GM19238 (cell line): ENCODE measurements around the gene MCM5.
"Not testable (repeated sequence)": the region's sequence is repeated elsewhere in the genome, so short reads cannot be mapped to it uniquely, and the experiment has no call there.

Source experiments
- DNase-seq: peaks from one replicate; pipeline ENCODE4 v3.0.0; 2011; ENCODE audit warnings: low spot score; ENCODE audit not compliant: insufficient read length

MCM5 gene

DNA sequence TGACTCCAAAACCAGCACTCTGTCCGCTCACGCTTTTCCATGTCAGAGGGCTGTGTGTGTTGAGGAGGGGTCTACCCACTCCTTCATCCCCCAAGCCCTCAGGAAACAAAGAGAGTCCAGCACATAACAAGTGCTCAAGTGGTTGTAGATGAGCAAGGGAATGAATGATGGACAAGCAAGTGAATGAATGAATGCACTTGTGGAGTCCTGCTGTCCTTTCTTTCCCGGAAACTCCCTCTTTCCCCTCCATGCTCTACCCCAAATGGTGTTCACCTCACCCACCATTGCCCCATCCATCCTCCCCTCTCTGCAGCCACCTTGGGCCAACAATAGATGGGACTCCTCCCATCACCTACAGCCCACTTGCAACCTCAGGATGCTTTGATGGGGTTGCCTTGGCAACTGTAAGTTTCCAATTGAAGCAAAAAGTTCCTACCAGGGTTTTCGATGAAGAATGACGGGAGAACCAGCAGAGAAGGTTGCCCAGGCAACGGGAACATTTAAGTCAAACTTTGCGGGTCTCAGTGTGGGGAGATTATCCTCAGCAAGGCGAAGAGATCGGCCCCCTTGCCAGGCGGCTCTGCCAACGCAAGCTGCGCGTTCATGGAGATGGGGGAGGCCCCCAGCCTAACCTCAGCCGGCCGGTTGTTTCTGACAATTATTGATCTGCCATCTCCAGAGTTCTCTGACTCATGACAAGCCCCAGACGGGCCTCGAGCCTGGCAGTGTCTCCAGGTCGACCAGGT is 51.1 kb downstream of the MCM5 start:
- no peak for DNase-seq

DNA sequence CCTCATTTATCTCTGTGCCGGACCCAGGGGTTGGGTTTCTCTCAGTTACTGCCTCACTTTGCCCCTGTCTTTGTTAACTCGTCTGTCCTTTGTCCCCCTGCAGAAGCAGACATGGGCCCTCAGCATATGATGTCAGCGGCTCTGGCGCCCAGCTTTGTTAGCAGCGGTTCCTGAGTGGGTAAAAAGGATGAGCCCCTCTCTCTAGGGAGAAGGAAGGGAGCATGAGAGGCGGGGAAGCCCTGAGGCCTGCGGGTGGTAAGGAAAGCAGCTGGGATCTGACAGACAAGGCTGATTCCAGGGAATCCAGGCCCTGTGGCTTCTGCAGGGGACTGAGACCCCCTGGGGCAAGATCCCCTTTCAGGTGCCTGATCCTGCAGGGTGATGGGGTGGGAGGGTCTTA is 51.7 kb downstream of the MCM5 start:
- DNase-seq, result no peak

- DNase-seq, result no peak
These were observed 52.4 kb downstream of the MCM5 start for GRCh38 chr22:35452351-35452781.

DNA sequence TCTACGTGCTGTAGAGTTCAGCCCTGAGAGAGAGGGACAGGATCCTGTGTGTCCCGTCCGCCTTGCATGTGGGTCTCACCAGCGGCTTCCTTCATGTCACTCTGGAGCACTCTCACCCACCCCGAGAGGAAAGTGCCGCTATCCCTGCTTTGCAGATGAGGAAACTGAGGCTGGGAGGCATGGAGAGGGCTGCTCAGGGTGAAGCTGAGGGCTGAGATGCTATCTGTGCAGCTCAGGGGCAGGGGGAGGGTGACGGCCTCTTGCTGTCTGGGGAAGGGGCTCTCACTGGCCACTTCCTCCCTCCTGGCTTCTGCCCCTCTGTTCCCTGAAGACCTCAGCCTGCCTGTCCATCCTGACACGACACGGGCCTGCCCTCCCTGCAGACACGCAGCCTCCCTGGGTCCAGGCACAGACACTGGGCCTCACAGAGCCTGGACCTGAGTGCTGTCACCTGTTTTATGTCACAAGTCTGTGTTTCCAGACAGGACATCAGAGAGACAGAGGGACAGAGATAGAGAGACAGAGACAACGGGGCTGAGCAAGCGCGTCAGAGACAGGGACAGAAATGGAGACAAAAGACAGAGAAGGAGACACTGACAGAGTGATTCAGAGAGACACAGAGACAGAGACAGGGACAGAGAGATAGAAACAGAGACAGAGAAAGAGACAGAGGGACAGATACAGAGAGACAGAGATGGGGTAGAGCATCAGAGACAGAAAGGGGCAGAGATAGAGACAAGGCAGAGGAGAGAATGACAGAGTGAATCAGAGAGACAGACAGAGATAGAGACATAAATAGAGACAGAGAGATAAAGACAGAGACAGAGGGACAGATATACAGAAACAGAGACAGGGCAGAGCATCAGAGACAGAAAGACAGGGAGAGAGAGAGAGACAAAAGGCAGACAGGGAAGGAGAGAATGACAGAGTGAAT is 53.1 kb downstream of the MCM5 start:
- DNase-seq, result no peak

GRCh38 chr22:35454416-35455054 is 54.6 kb downstream of the MCM5 start:
- DNase-seq, result no peak

DNA sequence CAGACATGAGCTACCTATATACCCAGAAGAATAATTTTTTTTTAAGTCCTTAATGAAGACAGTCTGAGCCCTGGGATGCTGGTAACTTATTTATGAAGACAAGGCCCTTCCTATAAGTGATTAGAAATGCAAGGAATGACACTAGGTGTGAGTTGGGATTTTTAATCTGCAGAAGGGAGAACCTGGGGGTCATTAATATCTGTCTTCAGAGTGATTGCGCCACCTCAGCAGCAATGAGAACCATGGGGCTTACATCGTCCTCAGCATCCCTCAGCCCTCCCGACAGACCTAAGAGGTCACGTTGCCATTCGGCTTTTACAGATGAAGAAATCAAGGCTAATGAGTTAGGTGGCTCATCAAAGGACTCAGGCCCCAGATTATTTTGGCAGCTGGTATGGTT is 55.6 kb downstream of the MCM5 start:
- DNase-seq, result no peak

DNA sequence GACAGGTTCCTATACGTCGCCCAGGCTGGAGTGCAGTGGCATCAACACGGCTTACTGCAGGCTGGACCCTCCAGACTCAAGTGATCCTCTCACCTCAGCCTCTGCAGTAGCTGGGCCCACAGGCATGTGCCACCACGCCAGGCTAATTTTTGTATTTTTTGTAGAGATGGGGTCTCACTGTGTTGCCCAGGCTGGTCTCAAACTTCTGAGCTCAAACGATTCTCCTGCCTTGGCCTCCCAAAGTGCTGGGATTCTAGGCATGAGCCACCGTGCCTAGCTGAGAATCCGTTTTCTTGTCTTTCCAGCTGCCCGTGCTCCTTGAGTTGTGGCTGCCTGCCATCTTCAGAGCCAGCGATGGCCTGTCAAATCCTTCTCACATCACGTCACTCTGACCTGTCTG is 56.8 kb downstream of the MCM5 start:
- DNase-seq, result no peak

DNA sequence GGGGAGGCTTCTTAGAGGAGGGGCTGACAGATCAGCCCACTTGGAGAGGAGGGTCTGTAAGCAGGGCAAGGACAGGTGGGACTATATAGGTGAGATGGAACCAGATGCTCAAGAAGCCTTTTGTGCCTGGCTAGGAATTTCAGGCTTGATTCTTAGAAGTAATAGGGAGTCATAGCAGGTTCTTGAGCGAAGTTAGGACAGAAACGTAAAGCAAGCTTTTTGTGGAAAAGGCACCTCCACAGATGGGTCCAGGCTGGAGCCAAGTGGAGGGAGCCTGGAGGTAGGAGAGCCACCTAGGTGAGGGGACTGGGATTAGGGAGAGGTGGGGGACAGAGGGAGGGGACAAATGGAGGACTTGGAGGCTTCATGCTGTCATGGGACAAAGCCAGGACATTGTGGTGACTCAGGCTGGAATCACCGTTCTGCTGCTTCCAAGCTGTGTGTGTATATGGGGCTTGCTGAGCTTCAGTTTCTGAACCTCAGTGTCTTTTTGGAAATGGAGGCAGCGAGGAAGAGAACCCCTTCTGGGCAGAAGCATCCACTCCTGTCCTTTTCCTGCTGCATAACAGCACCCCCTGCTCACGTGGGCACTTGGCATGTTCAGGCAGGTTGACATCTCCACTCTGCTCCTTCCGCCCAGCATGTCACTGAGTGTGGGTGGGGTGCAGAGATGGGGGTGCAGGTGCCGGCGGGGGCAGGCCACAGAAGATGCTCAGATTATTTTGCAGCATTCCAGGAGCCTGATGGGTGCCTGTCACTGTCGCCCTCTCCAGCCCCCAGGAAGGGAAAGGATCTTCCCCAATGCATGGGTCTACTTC is 58.0 kb downstream of the MCM5 start:
- no peak for DNase-seq

GRCh38 chr22:35458547-35459422 is 58.8 kb downstream of the MCM5 start:
- DNase-seq, result no peak

GRCh38 chr22:35459423-35459894 is 59.5 kb downstream of the MCM5 start:
- no peak for DNase-seq

DNA sequence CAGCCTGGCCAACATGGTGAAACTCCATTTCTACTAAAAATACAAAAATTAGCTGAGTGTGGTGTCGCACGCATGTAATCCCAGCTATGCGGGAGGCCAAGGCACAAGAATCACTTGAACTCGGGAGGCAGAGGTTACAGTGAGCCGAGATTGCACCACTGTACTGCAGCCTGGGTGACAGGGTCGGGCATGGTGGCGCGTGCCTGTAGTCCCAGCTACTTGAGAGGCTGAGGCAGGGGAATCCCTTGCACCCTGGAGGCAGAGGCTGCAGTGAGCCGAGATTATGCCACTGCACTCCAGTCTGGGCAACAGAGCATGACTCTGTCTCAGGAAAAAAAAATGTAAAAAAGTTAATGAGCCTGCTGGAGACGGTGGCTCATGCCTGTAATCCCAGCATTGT is 60.0 kb downstream of the MCM5 start:
- not testable (repeated sequence) for DNase-seq

GRCh38 chr22:35460688-35461087 is 60.7 kb downstream of the MCM5 start:
- no peak for DNase-seq

GRCh38 chr22:35462498-35463230 is 62.7 kb downstream of the MCM5 start:
- no peak for DNase-seq

GRCh38 chr22:35463231-35463933 is 63.4 kb downstream of the MCM5 start:
- DNase-seq, result no peak

DNA sequence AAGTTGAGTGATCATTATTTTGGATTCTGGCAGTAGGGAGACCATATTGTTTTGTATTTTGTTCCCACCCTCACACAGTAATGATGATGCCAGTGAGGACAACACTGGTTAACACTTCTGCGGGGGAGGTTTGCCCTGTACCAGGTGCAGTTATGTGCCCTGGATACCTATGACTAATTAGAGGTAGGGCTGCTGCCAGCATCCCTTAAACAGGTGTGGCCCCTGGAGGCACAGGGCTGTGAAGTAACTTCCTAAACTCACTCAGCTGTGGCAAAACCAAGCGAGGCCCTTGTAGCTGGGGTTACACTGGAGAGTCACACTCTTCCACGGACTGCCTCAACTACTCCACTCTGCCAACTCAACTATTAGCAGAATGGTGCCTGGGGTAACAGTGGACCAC is 64.5 kb downstream of the MCM5 start:
- DNase-seq, result no peak

DNA sequence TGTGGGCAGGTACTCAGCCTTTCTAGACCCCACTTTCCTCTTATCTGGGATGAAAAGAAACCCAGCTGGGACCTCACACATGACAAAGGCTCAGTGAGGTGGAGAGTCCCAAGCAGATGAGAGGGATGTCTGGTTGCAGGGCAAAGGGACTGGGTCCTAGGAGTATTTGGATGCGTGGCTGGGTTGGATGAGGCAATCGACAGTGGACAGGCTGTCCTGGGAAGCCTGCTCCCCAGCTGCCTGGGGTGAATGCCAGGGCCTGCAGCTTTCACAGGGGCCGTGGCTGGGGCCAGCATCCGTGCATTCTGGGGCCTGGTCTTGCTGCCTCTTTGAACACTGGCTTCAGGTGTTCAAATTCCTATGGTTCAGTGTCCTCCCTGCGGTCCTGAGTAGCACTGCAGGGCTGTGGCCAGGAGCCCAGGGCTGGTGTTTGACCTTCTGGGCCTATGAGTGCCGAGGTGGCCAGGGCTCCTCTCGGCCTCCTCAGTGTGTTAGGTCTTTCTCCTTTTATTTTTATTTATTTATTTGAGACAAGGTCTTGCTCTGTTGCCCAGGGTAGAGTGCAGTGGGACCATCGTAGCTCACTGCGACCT is 65.3 kb downstream of the MCM5 start:
- no peak for DNase-seq

- DNase-seq, result no peak
These were observed 67.9 kb downstream of the MCM5 start for GRCh38 chr22:35467681-35468434.

DNA sequence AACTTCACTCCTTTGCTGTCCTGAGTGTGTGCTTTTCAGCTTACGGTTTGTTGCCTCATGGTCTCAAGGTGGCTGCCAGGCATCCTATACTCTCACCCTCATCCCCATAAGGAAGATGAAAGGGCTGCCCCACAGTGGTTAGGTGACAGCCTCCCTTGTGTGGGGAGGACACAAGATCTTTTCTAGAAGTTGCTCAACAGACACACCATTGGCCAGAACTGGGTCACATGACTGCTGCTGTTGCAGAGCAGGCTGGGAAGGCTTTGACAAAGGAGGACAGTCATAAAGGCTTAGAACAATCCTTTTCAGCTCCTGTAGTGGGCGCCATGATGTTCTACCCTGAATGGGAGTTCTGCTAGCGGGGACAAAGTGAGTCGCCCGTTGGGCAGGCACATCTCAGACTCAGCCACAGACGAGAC is 71.0 kb downstream of the MCM5 start:
- DNase-seq, result no peak
